Ovary (tissue), 3 donors: ENCODE results near the gene TPD52L1.

Experiments used
- CTCF ChIP-seq, 3 donors: fragments of 450-650 bp in 2 of 3; fragments of 200-600 bp in 1 of 3; IDR thresholded peaks; one replicate each; pipeline versions ENCODE4 v1.5.1 to v1.8.0; 2016 to 2022; ENCODE audit warnings: antibody characterized with exemption in 3 of 3, mild to moderate bottlenecking in 1 of 3
- EP300 ChIP-seq: sonication (generic); formaldehyde crosslinking; IDR thresholded peaks from one replicate; pipeline ENCODE4 v1.6.1; 2017; ENCODE audit warnings: antibody characterized with exemption
- POLR2A ChIP-seq: fragments of 450-650 bp; IDR thresholded peaks from one replicate; pipeline ENCODE4 v1.6.1; 2017; ENCODE audit warnings: antibody characterized with exemption, mild to moderate bottlenecking, moderate library complexity
- donor health status: DM: no; HTN: no; CAD: no.

- no peak for TF ChIP-seq CTCF (IDR thresholded peaks at IDR 0.05)
- no peak for TF ChIP-seq EP300
- TF ChIP-seq POLR2A = no peak
These were observed 124.3 kb downstream of the TPD52L1 start for GRCh38 chr6:125277838-125278237.
